Omental fat pad (tissue), 4 donors: Measurements from ENCODE around the gene ACAD10. TPM values are rescaled to one million over a fixed set of nuclear protein-coding genes. Genes with fewer than 3 reads are reported as not detected.

ENCODE experiments used
- ATAC-seq: fragments of 150-250 bp; one replicate; pipeline ENCODE4 v1.9.1; 2016; ENCODE audit warnings: mild to moderate bottlenecking, moderate library complexity; ENCODE audit not compliant: low FRiP score
- DNase-seq: peaks from one replicate; pipeline ENCODE4 v3.0.0-alpha.2; 2019; ENCODE audit warnings: low spot score
- total RNA-seq, 4 donors: library from RNA; depleted of rRNA; stranded (reverse); fragments of >200 nt; gene quantifications; one replicate each; pipeline ENCODE4 v1.1.0, GENCODE V29; 2016
- TF ChIP-seq, protein P1 (sequence below), 3 donors: fragments of 450-650 bp; IDR thresholded peaks; one replicate each; pipeline ENCODE4 v1.5.1; 2016 to 2017; ENCODE audit warnings: antibody characterized with exemption in 3 of 3, mild to moderate bottlenecking in 3 of 3, moderate library complexity in 2 of 3

ACAD10 gene
- total RNA-seq, 4 donors from 2014 or later = 12.2 to 29.6 (median 15.9) TPM

DNA sequence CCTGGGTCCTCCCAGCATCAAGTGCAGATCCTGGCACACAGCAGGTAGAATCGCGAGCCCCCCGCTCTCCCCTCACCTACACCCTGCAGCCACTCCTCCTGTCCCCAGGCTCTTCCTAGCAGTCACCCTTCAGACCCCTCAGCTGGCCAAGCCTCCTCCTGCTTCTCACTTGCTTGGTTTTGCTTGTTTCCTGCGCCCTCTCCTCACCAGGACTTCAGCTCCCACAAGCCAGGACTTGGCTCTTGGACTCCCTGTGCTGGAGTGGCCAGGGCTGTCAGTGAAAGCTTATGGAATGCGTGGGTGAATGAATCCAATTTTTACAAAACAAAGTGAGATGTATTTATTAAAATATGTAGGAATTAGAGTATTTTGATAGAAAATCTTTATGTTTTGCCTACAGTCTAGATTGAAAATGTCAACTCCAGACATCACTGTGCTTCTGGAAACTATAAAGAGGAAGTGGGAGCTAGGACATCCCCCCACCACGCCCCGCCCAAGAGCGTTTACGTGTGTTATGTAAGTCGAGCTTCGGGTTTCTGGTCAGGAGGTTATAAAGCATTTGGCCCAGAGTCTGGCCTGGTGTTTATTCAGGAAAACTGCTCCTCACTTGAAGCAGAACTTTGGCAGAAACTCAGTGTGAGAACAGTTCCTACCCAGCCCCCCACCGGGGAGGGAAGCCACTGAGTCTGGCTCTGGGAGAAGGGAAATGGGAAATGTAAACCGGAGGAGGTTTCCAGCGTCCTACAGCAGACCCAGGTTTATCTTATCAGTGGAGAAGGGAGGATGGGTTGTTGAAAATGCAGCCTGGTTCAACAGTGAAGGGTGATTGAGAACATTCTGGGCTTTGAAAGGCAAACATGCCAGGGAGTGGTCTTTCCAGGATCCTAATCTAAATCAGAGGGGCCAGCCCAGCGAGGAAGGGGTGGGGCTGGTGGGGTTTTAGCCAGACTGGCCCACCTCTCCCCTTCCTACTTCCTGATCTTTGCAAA lies 89.6 kb downstream of the ACAD10 start:
- DNase-seq (peak; percentile 39), ATAC-seq (peak; percentile 62)
- TF ChIP-seq, protein P1, sequence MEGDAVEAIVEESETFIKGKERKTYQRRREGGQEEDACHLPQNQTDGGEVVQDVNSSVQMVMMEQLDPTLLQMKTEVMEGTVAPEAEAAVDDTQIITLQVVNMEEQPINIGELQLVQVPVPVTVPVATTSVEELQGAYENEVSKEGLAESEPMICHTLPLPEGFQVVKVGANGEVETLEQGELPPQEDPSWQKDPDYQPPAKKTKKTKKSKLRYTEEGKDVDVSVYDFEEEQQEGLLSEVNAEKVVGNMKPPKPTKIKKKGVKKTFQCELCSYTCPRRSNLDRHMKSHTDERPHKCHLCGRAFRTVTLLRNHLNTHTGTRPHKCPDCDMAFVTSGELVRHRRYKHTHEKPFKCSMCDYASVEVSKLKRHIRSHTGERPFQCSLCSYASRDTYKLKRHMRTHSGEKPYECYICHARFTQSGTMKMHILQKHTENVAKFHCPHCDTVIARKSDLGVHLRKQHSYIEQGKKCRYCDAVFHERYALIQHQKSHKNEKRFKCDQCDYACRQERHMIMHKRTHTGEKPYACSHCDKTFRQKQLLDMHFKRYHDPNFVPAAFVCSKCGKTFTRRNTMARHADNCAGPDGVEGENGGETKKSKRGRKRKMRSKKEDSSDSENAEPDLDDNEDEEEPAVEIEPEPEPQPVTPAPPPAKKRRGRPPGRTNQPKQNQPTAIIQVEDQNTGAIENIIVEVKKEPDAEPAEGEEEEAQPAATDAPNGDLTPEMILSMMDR (IDR thresholded peaks at IDR 0.05) = no peak

DNA sequence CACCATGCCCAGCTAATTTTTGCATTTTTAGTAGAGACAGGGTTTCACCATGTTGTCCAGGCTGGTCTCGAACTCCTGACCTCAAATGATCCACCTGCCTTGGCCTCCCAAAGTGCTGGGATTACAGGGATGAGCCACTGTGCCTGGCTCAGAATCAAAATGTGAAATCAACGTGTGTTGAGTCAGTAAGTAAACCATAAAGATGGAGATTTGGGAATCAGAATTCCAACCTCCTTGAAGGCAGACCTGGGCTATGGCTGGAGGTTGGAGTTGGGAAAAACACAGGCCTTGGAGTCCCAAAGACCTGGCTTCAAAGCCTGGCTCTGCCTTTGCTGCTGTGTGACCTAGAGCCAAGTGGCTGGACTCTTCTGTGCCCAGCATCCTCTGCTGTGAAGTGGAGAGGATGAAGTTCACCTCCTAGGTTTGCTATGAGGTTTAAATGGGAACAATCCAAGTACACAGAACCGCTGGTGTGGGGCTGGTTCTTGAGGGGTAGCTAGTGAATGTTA lies 91.0 kb downstream of the ACAD10 start:
- DNase-seq (no peak), ATAC-seq (no peak)
- TF ChIP-seq, protein P1 (IDR thresholded peaks at IDR 0.05) = no peak

DNA sequence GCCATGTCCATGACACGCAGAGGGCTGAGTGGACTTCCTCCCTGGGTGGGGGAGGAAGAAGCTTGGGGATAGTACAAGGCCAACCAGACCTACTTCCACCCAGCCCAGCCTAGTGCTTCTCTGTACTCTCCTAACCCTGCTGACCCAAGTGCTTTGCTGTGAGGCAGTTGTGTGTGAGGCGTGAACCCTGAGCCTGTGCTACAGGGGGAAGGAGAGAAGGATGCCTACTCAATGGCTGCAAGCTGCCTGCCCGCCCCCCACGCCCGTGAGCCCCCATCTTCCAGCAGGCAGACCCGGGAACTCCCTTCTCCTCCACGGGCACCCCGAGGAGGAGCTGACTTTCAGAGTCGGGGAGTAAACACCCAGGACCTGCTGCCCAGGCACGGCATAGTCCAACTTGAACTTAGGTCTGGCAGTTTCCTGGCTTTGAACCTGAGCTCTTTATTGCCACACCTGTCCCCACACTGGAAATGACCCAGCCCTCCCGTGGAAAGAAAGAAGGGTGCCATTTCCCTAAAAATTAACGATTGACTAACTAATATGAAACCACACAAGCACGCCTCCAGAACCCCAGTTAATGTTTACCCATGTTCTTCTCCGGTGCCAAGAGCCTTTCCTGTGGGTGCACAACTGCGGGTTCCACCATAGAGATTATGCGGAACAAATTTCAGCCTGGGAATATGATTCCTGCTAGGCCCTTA lies 91.6 kb downstream of the ACAD10 start:
- DNase-seq = no peak
- no peak for ATAC-seq
- TF ChIP-seq, protein P1 (IDR thresholded peaks at IDR 0.05) = no peak

DNA sequence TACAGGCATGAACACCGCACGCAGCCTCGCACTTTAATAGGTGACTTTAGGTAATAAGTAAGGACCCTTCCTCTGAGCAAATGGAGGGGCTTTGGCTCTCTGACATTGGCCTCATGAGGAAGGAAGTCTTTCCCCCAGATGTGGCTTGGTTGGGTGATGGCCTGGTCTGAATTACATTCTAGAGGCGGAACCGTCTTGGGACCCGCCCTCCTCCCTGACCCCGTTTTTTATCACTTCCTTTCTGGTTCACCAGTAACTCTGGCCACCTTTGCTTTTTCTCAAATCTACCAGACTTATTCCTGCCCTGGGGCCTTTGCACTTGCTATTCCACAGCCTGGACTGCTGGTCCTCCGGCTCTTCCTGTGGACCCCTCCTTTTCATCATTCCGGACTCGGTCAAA lies 94.3 kb downstream of the ACAD10 start:
- ATAC-seq (no peak), DNase-seq (no peak)
- TF ChIP-seq, protein P1 (IDR thresholded peaks at IDR 0.05) = no peak

DNA sequence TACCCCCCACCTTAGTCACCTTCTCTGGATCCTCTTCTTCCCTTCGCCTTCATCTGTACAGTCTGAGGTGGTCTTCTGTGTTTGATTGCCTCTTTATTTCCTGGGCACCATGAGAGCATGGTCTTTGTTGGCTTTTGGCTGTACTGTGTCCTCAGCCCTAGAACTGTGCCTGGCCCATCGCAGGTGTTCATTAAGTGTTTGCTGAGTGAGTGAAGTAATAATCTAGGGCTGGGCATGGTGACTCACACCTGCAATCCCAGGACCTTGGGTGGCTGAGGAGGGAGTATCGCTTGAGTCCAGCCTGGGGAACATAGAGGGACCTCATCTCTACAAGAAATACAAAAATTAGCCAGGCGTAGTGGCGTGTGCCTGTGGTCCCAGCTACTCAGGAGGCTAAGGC lies 94.8 kb downstream of the ACAD10 start:
- no peak for DNase-seq
- ATAC-seq = no peak
- TF ChIP-seq, protein P1 (IDR thresholded peaks at IDR 0.05) = no peak

DNA sequence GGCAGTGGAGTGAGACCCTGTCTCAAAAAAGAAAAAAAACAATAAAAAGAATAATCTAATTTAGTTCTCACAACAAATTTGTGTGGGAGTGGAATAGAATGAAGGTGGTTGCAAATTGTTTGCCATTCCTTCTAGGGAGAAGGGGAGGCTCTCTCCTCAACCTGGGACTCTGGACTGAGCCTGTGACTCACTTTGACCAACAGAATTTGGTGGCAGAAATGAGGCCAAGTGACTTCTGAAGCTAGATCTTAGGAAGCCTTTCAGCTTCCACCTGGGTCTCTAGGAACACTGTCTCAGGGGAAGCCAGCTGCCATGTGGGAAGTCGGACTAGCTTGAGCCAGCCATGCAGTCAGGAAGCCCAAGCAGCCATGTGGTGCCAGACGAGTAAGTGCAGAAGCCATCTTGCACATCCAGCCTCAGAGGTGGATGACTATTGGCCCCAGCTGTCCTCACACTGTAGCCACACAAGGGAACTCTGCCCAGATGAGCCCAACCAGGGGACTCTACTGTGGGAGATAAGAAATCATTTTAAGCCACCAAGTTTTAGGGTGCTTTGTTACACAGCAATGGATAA lies 95.3 kb downstream of the ACAD10 start:
- no peak for DNase-seq
- TF ChIP-seq, protein P1 (IDR thresholded peaks at IDR 0.05) = no peak
- no peak for ATAC-seq
